ENCODE measurements around the gene LCN6.
"Not testable (repeated sequence)": the region's sequence is repeated elsewhere in the genome, so short reads cannot be mapped to it uniquely, and the experiment has no call there.

- not testable (repeated sequence) for TF ChIP-seq CTCF, POLR2A (IDR thresholded peaks at IDR 0.05)
These were observed 38.7 kb upstream of the LCN6 start for GRCh38 chr9:136786983-136787382.

Measured in right lobe of liver (tissue), 4 donors.